ENCODE results near the gene NPAS3. TPM values are rescaled to one million over a fixed set of nuclear protein-coding genes. Genes with fewer than 3 reads are reported as not detected.

Gene NPAS3
- total and polyA plus RNA-seq, 2 of the 8 experiments (the other 6 are each of a cell fraction or from before 2014, with no cell fraction given) = 0.11 to 0.60 TPM

GRCh38 chr14:33587791-33588190 lies 649.1 kb downstream of the NPAS3 start (continued):
- TF ChIP-seq POLR2AphosphoS5 (IDR thresholded peaks at IDR 0.05; ENCODE audit: low read depth, low read length) (no peak), CTCF (IDR thresholded peaks at IDR 0.05; ENCODE audit: control extremely low read depth in 1 of 3, insufficient read depth in 1 of 3, low read depth in 1 of 3, low read length in 3 of 3) (no peak), KDM1A (IDR thresholded peaks at IDR 0.05; ENCODE audit: borderline replicate concordance, low read length) (no peak)

Measured in H1 (cell line).